GM06990 (cell line): ENCODE results near the gene BHLHE40.
"Not testable (repeated sequence)": the region's sequence is repeated elsewhere in the genome, so short reads cannot be mapped to it uniquely, and the experiment has no call there.

Experiments
- DNase-seq: peaks from one replicate; pipeline ENCODE4 v3.0.0-alpha.2; 2011; ENCODE audit not compliant: insufficient read length; ENCODE audit errors: extremely low read depth
- H3K27me3 ChIP-seq: replicated peaks from 2 replicates; pipeline ENCODE4 v1.6.0; 2011; ENCODE audit warnings: low read length; ENCODE audit not compliant: control insufficient read depth, insufficient read depth
- H3K36me3 ChIP-seq: 2 replicates; pipeline ENCODE4 v1.5.1; 2011; ENCODE audit warnings: low read length; ENCODE audit not compliant: control insufficient read depth, insufficient read depth
- H3K4me3 ChIP-seq: replicated peaks from 2 replicates; pipeline ENCODE4 v1.5.1; 2011; ENCODE audit warnings: low read depth, mild to moderate bottlenecking, control low read depth, low read length
- CTCF ChIP-seq: IDR thresholded peaks from 2 replicates; pipeline ENCODE4 v1.5.1; 2011; ENCODE audit warnings: low read length, control low read depth, mild to moderate bottlenecking, inconsistent platforms; ENCODE audit not compliant: insufficient read depth, poor library complexity, severe bottlenecking

BHLHE40 gene

GRCh38 chr3:4963669-4964570, 15.3 kb upstream of the BHLHE40 start:
- H3K36me3 ChIP-seq, result no peaks in the 10 kb centered on the region
- H3K27me3 ChIP-seq, result no peaks in the 10 kb centered on the region
- TF ChIP-seq CTCF, result no peak
- H3K4me3 ChIP-seq, result no peak overlapping the region
- DNase-seq, result no peak

- not testable (repeated sequence) for H3K4me3 ChIP-seq, DNase-seq
These were observed 13.2 kb upstream of the BHLHE40 start for GRCh38 chr3:4966006-4966405.

GRCh38 chr3:4967683-4968082, 11.6 kb upstream of the BHLHE40 start:
- H3K4me3 ChIP-seq, H3K36me3 ChIP-seq, DNase-seq, H3K27me3 ChIP-seq: not testable (repeated sequence)

More at GRCh38 chr3:4966006-4966405, 13.2 kb upstream of the BHLHE40 start:
- not testable (repeated sequence) for H3K36me3 ChIP-seq, H3K27me3 ChIP-seq

GRCh38 chr3:4971437-4971836, 7.8 kb upstream of the BHLHE40 start:
- not testable (repeated sequence) for DNase-seq, H3K4me3 ChIP-seq, H3K27me3 ChIP-seq, H3K36me3 ChIP-seq

GRCh38 chr3:4971838-4972237, 7.4 kb upstream of the BHLHE40 start:
- Histone ChIP-seq H3K27me3 (no peaks in the 10 kb centered on the region), H3K36me3 (no peaks in the 10 kb centered on the region), H3K4me3 (no peak overlapping the region)
- no peak for TF ChIP-seq CTCF
- DNase-seq, result no peak

GRCh38 chr3:4972652-4973643, 6.3 kb upstream of the BHLHE40 start:
- no peak for TF ChIP-seq CTCF

GRCh38 chr3:4974154-4974553, 5.1 kb upstream of the BHLHE40 start:
- H3K4me3 ChIP-seq, result no peak overlapping the region
- H3K27me3 ChIP-seq, result no peaks in the 10 kb centered on the region
- no peak for DNase-seq
- no peak for TF ChIP-seq CTCF
- H3K36me3 ChIP-seq, result no peaks in the 10 kb centered on the region

More at GRCh38 chr3:4972652-4973643, 6.3 kb upstream of the BHLHE40 start:
- H3K27me3 ChIP-seq, result no peaks in the 10 kb centered on the region
- no peaks in the 10 kb centered on the region for H3K36me3 ChIP-seq
- peak; percentile 71 for DNase-seq
- H3K4me3 ChIP-seq, result no peak overlapping the region; the same call in 1 of the 2 replicates
